Panc1 (cell line): ENCODE results near the gene ACSM6. TPM values are rescaled to one million over a fixed set of nuclear protein-coding genes. Genes with fewer than 3 reads are reported as not detected.

ENCODE experiments used
- ATAC-seq: fragments of 200-7000 bp; cut with Tn5 transposase; 2 replicates; pipeline ENCODE4 v1.9.1; 2020; ENCODE audit warnings: mild to moderate bottlenecking, moderate library complexity
- BruUV-seq: library from RNA; stranded (reverse); fragments of 400-500 nt; replicated peaks from 2 replicates; lab custom pipeline; 2021; lab: Mats Ljungman, UMichigan
- CTCF ChIA-PET: fragments of 300-600 bp; sonication (Branson Sonifier 250); formaldehyde crosslinking; loops from one replicate; lab custom pipeline; 2022; ENCODE audit warnings: antibody characterized with exemption; lab: Charles Lee
- POLR2A ChIA-PET: fragments of 300-600 bp; sonication (Branson Sonifier 250); formaldehyde crosslinking; loops from one replicate; lab custom pipeline; 2022; ENCODE audit warnings: antibody characterized with exemption; lab: Charles Lee
- DNase-seq: peaks from one replicate; pipeline ENCODE4 v3.0.0-alpha.2; 2010; ENCODE audit warnings: low read depth, low spot score
- H3K27ac ChIP-seq: 2 replicates; pipeline ENCODE4 v1.5.1; 2011; ENCODE audit warnings: mild to moderate bottlenecking, low read length, inconsistent platforms
- H3K27me3 ChIP-seq: fragments of 200-500 bp; sonication (Bioruptor generic); 2 replicates; pipeline ENCODE4 v1.6.0; 2014; ENCODE audit warnings: low read length, inconsistent platforms; ENCODE audit not compliant: control insufficient read depth, insufficient read depth
- H3K36me3 ChIP-seq: fragments of 200-500 bp; sonication (Bioruptor generic); 2 replicates; pipeline ENCODE4 v1.5.1; 2014; ENCODE audit warnings: inconsistent platforms, mild to moderate bottlenecking, low read length, moderate library complexity; ENCODE audit not compliant: control insufficient read depth, insufficient read depth
- H3K4me1 ChIP-seq: 2 replicates; pipeline ENCODE4 v1.5.1; 2011; ENCODE audit warnings: inconsistent platforms, mild to moderate bottlenecking, low read length, moderate library complexity; ENCODE audit not compliant: control insufficient read depth, insufficient read depth
- H3K4me3 ChIP-seq, 2 experiments: 2 replicates each; pipeline ENCODE4 v1.5.1; 2011 to 2012; ENCODE audit warnings: low read depth in 2 of 2, low read length in 2 of 2, mild to moderate bottlenecking in 2 of 2, inconsistent platforms in 1 of 2, moderate library complexity in 1 of 2
- H3K9me3 ChIP-seq: fragments of 200-500 bp; sonication (Bioruptor generic); 2 replicates; pipeline ENCODE4 v1.5.1; 2014; ENCODE audit warnings: low read depth, mild to moderate bottlenecking, inconsistent platforms, low read length, moderate library complexity; ENCODE audit not compliant: control insufficient read depth, insufficient read depth
- POLR2AphosphoS5 ChIP-seq: IDR thresholded peaks from 2 replicates; pipeline ENCODE4 v1.6.1; 2012; ENCODE audit warnings: mild to moderate bottlenecking, low read depth, low read length, moderate library complexity
- SIN3A ChIP-seq: IDR thresholded peaks from 2 replicates; pipeline ENCODE4 v1.6.1; 2012; ENCODE audit warnings: low read depth, mild to moderate bottlenecking, low read length, moderate library complexity, borderline replicate concordance; ENCODE audit not compliant: insufficient read depth
- TCF7L2 ChIP-seq: IDR thresholded peaks from 2 replicates; pipeline ENCODE4 v1.6.1; 2011; ENCODE audit warnings: mild to moderate bottlenecking, low read depth, low read length, inconsistent platforms
- in situ Hi-C: cut with HindIII; loops from 2 replicates; pipeline ENCODE4 v1.10.0; 2016; ENCODE audit warnings: low sequenced_read_pairs, low pct_unique_long_range_greater_than_20kb
- intact Hi-C: fragments of 100-400 bp; cut with micrococcal nuclease; formaldehyde crosslinking; loops from one replicate; pipeline ENCODE4 v1.10.0; 2022; ENCODE audit not compliant: unreplicated experiment
- total RNA-seq: library from RNA; stranded (reverse); gene quantifications from one replicate; pipeline ENCODE4 v1.2.1, GENCODE V29; 2021; ENCODE audit not compliant: unreplicated experiment
- TF ChIP-seq, protein P1 (sequence below): fragments of 450-650 bp; IDR thresholded peaks from 2 replicates; pipeline ENCODE4 v1.5.1; 2017; ENCODE audit warnings: mild to moderate bottlenecking
- TF ChIP-seq, protein P2 (sequence below), 2 experiments: IDR thresholded peaks; 2 replicates each; pipeline ENCODE4 v1.6.1; 2011 to 2012; ENCODE audit warnings: low read depth in 2 of 2, control low read depth in 1 of 2, low read length in 1 of 2, mild to moderate bottlenecking in 1 of 2, moderate library complexity in 1 of 2; ENCODE audit not compliant: insufficient read depth in 1 of 2

The ACSM6 gene
- total RNA-seq, 1 experiment from 2014 or later, result not detected

DNA sequence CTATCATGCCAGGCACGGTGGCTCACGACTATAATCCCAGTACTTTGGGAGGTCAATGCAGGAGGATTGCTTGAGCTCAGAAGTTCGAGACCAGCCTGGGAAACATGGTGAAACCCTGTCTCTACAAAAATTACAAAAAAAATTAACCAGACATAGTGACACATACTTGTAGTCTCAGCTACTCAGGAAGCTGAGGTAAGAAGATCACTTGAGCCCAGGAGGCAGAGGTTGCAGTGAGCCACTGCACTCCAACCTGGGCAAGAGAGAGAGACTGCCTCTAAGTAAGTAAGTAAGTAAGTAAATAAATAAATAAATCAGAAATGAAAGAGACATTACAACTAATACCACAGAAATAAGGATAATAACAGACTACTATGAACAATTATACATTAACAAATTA lies 60.6 kb downstream of the ACSM6 start:
- intact Hi-C loops, result no loop called here
- no peak overlapping the region for H3K27ac ChIP-seq
- TF ChIP-seq TCF7L2 (no peak), POLR2AphosphoS5 (no peak), SIN3A (no peak)
- TF ChIP-seq, protein P1, sequence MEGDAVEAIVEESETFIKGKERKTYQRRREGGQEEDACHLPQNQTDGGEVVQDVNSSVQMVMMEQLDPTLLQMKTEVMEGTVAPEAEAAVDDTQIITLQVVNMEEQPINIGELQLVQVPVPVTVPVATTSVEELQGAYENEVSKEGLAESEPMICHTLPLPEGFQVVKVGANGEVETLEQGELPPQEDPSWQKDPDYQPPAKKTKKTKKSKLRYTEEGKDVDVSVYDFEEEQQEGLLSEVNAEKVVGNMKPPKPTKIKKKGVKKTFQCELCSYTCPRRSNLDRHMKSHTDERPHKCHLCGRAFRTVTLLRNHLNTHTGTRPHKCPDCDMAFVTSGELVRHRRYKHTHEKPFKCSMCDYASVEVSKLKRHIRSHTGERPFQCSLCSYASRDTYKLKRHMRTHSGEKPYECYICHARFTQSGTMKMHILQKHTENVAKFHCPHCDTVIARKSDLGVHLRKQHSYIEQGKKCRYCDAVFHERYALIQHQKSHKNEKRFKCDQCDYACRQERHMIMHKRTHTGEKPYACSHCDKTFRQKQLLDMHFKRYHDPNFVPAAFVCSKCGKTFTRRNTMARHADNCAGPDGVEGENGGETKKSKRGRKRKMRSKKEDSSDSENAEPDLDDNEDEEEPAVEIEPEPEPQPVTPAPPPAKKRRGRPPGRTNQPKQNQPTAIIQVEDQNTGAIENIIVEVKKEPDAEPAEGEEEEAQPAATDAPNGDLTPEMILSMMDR, result no peak
- TF ChIP-seq, protein P2, sequence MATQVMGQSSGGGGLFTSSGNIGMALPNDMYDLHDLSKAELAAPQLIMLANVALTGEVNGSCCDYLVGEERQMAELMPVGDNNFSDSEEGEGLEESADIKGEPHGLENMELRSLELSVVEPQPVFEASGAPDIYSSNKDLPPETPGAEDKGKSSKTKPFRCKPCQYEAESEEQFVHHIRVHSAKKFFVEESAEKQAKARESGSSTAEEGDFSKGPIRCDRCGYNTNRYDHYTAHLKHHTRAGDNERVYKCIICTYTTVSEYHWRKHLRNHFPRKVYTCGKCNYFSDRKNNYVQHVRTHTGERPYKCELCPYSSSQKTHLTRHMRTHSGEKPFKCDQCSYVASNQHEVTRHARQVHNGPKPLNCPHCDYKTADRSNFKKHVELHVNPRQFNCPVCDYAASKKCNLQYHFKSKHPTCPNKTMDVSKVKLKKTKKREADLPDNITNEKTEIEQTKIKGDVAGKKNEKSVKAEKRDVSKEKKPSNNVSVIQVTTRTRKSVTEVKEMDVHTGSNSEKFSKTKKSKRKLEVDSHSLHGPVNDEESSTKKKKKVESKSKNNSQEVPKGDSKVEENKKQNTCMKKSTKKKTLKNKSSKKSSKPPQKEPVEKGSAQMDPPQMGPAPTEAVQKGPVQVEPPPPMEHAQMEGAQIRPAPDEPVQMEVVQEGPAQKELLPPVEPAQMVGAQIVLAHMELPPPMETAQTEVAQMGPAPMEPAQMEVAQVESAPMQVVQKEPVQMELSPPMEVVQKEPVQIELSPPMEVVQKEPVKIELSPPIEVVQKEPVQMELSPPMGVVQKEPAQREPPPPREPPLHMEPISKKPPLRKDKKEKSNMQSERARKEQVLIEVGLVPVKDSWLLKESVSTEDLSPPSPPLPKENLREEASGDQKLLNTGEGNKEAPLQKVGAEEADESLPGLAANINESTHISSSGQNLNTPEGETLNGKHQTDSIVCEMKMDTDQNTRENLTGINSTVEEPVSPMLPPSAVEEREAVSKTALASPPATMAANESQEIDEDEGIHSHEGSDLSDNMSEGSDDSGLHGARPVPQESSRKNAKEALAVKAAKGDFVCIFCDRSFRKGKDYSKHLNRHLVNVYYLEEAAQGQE (IDR thresholded peaks at IDR 0.05; ENCODE audit: insufficient read depth in 1 of 2, low read depth in 2 of 2, low read length in 1 of 2), result no peak
- in situ Hi-C loops, result no loop called here
- DNase-seq, result no peak
- ChIA-PET POLR2A (no interaction called here), CTCF (no interaction called here)
- no peaks in the 10 kb centered on the region for H3K4me1 ChIP-seq
- ATAC-seq, result no peak
- H3K36me3 ChIP-seq, result no peaks in the 10 kb centered on the region
- H3K9me3 ChIP-seq, result no peaks in the 10 kb centered on the region
- H3K4me3 ChIP-seq, result no peak overlapping the region
- BruUV-seq, result no TSS peak
- no peaks in the 10 kb centered on the region for H3K27me3 ChIP-seq

DNA sequence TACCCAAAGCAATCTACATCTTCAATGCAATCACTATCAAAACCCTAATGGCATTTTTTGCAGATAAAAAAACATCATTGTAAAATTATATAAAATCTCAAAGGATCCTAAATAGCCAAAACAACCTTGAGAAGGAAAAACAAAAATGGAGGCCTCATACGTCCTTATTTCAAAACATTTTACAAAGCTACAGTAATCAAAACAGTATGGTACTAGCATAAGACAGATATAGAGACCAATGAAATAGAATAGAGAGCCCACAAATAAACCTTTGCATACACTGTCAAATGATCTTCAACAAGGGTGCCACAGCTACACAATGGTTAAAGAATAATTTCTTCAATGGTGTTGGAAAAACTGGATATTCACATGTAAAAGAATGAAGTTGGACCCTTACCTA lies 62.2 kb downstream of the ACSM6 start:
- ChIA-PET CTCF (interaction anchor here (0.7 kb wide), 1 partner anchor 9 kb away, joined by 3 read pairs; no protein-coding TSS in a partner anchor), POLR2A (interaction anchor here (0.6 kb wide), 1 partner anchor 84 kb away, joined by 5 read pairs; no protein-coding TSS in a partner anchor)
- in situ Hi-C loops (no loop called here), intact Hi-C loops (no loop called here)
- H3K36me3 ChIP-seq, result 0 out of 2 replicates have a peak, but pooled peaks cover 2% of the 10 kb centered on the region
- H3K9me3 ChIP-seq, result no peaks in the 10 kb centered on the region
- ATAC-seq (no peak), DNase-seq (no peak)
- no peak overlapping the region for H3K27ac ChIP-seq
- H3K27me3 ChIP-seq, result no peaks in the 10 kb centered on the region
- H3K4me3 ChIP-seq, result no peak overlapping the region
- peaks cover 9% of the 10 kb centered on the region for H3K4me1 ChIP-seq
- BruUV-seq, result no TSS peak
- TF ChIP-seq SIN3A (no peak), POLR2AphosphoS5 (no peak), TCF7L2 (no peak)
- TF ChIP-seq, protein P2 (IDR thresholded peaks at IDR 0.05; ENCODE audit: insufficient read depth in 1 of 2, low read depth in 2 of 2, low read length in 1 of 2), result no peak
- TF ChIP-seq, protein P1, result no peak
